ENCODE data around the gene LY86. TPM values are rescaled to one million over a fixed set of nuclear protein-coding genes. Genes with fewer than 3 reads are reported as not detected.

The LY86 gene
- total and polyA plus RNA-seq, 4 donors = 5.2 to 12.4 (median 9.6) TPM

- peaks cover 0 to 17% (median 8%) of the 10 kb centered on the region in 5 donors for H3K4me1 ChIP-seq (ENCODE audit: control insufficient read depth in 5 of 5, insufficient read depth in 5 of 5, low read length in 5 of 5)
- H3K9me3 ChIP-seq (ENCODE audit: control insufficient read depth in 4 of 4, insufficient read depth in 3 of 4, low read length in 3 of 4) = peaks cover 0 to 4% (median 0%) of the 10 kb centered on the region in 4 donors
- no peak for TF ChIP-seq CTCF (IDR thresholded peaks at IDR 0.05; ENCODE audit: control extremely low read depth, extremely low read depth)
- ATAC-seq (ENCODE audit: insufficient read depth, low FRiP score) (no peak), DNase-seq (no peak)
- no peak overlapping the region for H3K27ac ChIP-seq (ENCODE audit: low read depth in 1 of 2, low read length in 1 of 2)
- no peak overlapping the region for H3K4me3 ChIP-seq
- H3K36me3 ChIP-seq (ENCODE audit: control insufficient read depth in 4 of 4, insufficient read depth in 4 of 4, low read length in 4 of 4) = no peaks in the 10 kb centered on the region
- 76 to 94% methylated on average over 7 of the region's 7 CpGs for WGBS, 2 donors
- no peak overlapping the region for H3K9ac ChIP-seq (ENCODE audit: insufficient read depth in 1 of 2, low read length in 2 of 2)
- no peaks in the 10 kb centered on the region for H3K27me3 ChIP-seq (ENCODE audit: control insufficient read depth in 3 of 3, insufficient read depth in 3 of 3, low read length in 2 of 3)
Observed at GRCh38 chr6:6584310-6585002, 4.1 kb upstream of the LY86 start.

DNA sequence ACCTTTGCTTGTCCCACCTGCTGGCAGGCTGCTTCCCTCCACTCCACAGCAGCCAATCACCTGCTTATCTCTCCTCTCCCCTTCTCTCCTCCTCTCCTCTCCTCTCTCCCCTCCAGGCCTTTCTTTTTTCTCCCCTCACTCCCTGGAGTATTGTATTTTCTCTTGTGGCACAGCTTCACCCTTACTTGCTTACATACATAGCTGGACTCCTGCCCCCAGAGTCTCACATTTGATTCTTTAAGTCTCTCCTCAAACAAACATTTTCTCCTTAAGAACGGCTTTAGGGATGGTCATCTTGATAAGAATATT, 3.6 kb upstream of the LY86 start:
- WGBS, 2 donors = 76 to 78% methylated on average over 1 of the region's 1 CpG
- no peak for TF ChIP-seq CTCF (IDR thresholded peaks at IDR 0.05; ENCODE audit: control extremely low read depth, extremely low read depth)

GRCh38 chr6:6586167-6586566, 2.4 kb upstream of the LY86 start:
- Histone ChIP-seq H3K4me3 (no peak overlapping the region), H3K4me1 (ENCODE audit: control insufficient read depth in 5 of 5, insufficient read depth in 5 of 5, low read length in 5 of 5) (peaks cover 0 to 17% (median 8%) of the 10 kb centered on the region in 5 donors), H3K27ac (ENCODE audit: low read depth in 1 of 2, low read length in 1 of 2) (no peak overlapping the region), H3K9me3 (ENCODE audit: control insufficient read depth in 4 of 4, insufficient read depth in 3 of 4, low read length in 3 of 4) (no peaks in the 10 kb centered on the region), H3K27me3 (ENCODE audit: control insufficient read depth in 3 of 3, insufficient read depth in 3 of 3, low read length in 2 of 3) (no peaks in the 10 kb centered on the region), H3K9ac (ENCODE audit: insufficient read depth in 1 of 2, low read length in 2 of 2) (no peak overlapping the region), H3K36me3 (ENCODE audit: control insufficient read depth in 4 of 4, insufficient read depth in 4 of 4, low read length in 4 of 4) (no peaks in the 10 kb centered on the region)
- TF ChIP-seq CTCF (IDR thresholded peaks at IDR 0.05; ENCODE audit: control extremely low read depth, extremely low read depth) = no peak
- no peak for DNase-seq
- ATAC-seq (ENCODE audit: insufficient read depth, low FRiP score) = no peak
- 49 to 98% methylated on average over 2 of the region's 2 CpGs for WGBS, 2 donors

More for the DNA sequence above, 3.6 kb upstream of the LY86 start:
- Histone ChIP-seq H3K36me3 (ENCODE audit: control insufficient read depth in 4 of 4, insufficient read depth in 4 of 4, low read length in 4 of 4) (no peaks in the 10 kb centered on the region), H3K9me3 (ENCODE audit: control insufficient read depth in 4 of 4, insufficient read depth in 3 of 4, low read length in 3 of 4) (peaks cover 0 to under 1% (median 0%) of the 10 kb centered on the region in 4 donors), H3K9ac (ENCODE audit: insufficient read depth in 1 of 2, low read length in 2 of 2) (no peak overlapping the region), H3K27ac (ENCODE audit: low read depth in 1 of 2, low read length in 1 of 2) (no peak overlapping the region), H3K27me3 (ENCODE audit: control insufficient read depth in 3 of 3, insufficient read depth in 3 of 3, low read length in 2 of 3) (no peaks in the 10 kb centered on the region), H3K4me3 (no peak overlapping the region), H3K4me1 (ENCODE audit: control insufficient read depth in 5 of 5, insufficient read depth in 5 of 5, low read length in 5 of 5) (peaks cover 0 to 17% (median 8%) of the 10 kb centered on the region in 5 donors)
- ATAC-seq (ENCODE audit: insufficient read depth, low FRiP score) (no peak), DNase-seq (no peak)

All from lung (tissue), 12 donors.